ENCODE measurements around the gene PDE4D.

PDE4D gene

DNA sequence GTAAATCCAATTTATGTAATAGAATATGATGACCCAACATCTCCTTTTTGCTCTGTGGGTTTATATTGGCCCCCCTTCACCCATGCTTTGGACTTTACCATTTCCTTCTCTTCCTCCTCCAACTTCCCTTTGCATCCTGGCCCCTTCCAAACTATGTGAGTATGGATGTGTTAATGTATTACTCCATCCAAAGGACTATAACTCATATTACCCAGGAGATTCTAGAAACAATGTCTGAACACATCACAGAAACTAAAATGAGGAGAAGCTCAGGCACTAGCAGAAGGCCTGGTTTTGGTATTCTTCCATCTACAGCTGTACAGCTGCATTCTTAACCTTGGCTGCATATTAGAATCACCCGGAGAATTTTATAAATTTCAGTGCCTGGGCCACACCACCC, 110.7 kb downstream of the PDE4D start:
- no peak overlapping the region for H3K9ac ChIP-seq (ENCODE audit: low read depth, low read length)
- no peaks in the 10 kb centered on the region for H3K36me3 ChIP-seq (ENCODE audit: insufficient read depth, low read length)
- H3K27me3 ChIP-seq (ENCODE audit: control insufficient read depth, insufficient read depth, low read length): no peaks in the 10 kb centered on the region
- no peak overlapping the region for H3K4me2 ChIP-seq (ENCODE audit: low read length)
- H3K4me3 ChIP-seq (ENCODE audit: low read length): no peak overlapping the region
- H3K4me1 ChIP-seq (ENCODE audit: control insufficient read depth, insufficient read depth, low read length): peaks cover 15% of the 10 kb centered on the region
- no peaks in the 10 kb centered on the region for H3K9me3 ChIP-seq (replicated peaks; ENCODE audit: low read length)

GRCh38 chr5:59779453-59779852, 114.1 kb downstream of the PDE4D start:
- Histone ChIP-seq H3K9me3 (replicated peaks; ENCODE audit: low read length) (no peaks in the 10 kb centered on the region), H3K36me3 (ENCODE audit: insufficient read depth, low read length) (no peaks in the 10 kb centered on the region), H3K9ac (ENCODE audit: low read depth, low read length) (no peak overlapping the region), H3K4me3 (ENCODE audit: low read length) (no peak overlapping the region), H3K4me1 (ENCODE audit: control insufficient read depth, insufficient read depth, low read length) (no peaks in the 10 kb centered on the region), H3K27me3 (ENCODE audit: control insufficient read depth, insufficient read depth, low read length) (no peaks in the 10 kb centered on the region), H3K4me2 (ENCODE audit: low read length) (no peak overlapping the region)

DNA sequence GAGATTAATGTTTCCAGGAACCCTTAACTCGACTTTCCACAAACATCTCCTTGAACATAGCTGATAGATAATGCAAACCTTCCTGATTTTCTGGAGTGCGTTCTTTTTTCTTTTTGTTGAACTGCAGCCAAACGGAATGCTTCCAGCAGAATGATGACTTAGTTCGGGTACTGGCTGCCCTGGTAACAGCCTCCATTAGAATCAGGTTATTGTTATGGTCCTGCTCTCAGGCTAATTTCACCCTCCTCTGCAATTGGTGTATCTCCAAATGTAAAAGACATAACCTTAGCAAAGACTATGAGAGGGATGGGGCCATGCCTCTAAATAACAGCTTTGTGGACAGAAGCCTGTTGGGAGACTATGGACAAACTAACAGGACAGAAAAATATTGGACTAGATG, 116.5 kb downstream of the PDE4D start:
- H3K9me3 ChIP-seq (replicated peaks; ENCODE audit: low read length): no peaks in the 10 kb centered on the region
- no peaks in the 10 kb centered on the region for H3K36me3 ChIP-seq (ENCODE audit: insufficient read depth, low read length)
- H3K4me1 ChIP-seq (ENCODE audit: control insufficient read depth, insufficient read depth, low read length): no peaks in the 10 kb centered on the region
- no peak overlapping the region for H3K4me2 ChIP-seq (ENCODE audit: low read length)
- no peak overlapping the region for H3K9ac ChIP-seq (ENCODE audit: low read depth, low read length)
- no peak overlapping the region for H3K4me3 ChIP-seq (ENCODE audit: low read length)
- no peaks in the 10 kb centered on the region for H3K27me3 ChIP-seq (ENCODE audit: control insufficient read depth, insufficient read depth, low read length)

- peaks cover 17% of the 10 kb centered on the region for H3K4me1 ChIP-seq (ENCODE audit: control insufficient read depth, insufficient read depth, low read length)
- H3K9me3 ChIP-seq (replicated peaks; ENCODE audit: low read length): no peaks in the 10 kb centered on the region
- H3K27me3 ChIP-seq (ENCODE audit: control insufficient read depth, insufficient read depth, low read length): no peaks in the 10 kb centered on the region
- H3K36me3 ChIP-seq (ENCODE audit: insufficient read depth, low read length): no peaks in the 10 kb centered on the region
- no peak overlapping the region for H3K9ac ChIP-seq (ENCODE audit: low read depth, low read length)
- no peak overlapping the region for H3K4me2 ChIP-seq (ENCODE audit: low read length)
- H3K4me3 ChIP-seq (ENCODE audit: low read length): no peak overlapping the region
Observed at GRCh38 chr5:59773294-59773693, 120.2 kb downstream of the PDE4D start.

DNA sequence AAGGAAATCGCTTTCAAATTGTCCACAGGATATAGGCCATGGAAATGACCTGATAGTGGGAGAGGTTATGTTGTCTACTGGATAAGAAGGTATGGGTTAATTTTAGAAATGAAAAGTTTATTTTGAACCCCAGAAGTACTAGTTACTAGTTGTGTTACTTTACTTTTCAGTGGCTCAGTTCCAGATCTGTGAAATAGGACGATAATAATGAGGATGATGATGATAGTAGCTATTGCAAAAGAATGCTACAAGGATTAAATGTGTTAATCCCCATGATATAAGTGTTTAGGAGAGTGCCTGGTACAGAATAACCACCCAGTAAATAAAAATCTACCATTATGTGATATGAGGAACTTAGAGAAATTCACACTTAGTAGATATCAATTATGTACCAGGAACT, 120.8 kb downstream of the PDE4D start:
- H3K9me3 ChIP-seq (replicated peaks; ENCODE audit: low read length): no peaks in the 10 kb centered on the region
- peaks cover 22% of the 10 kb centered on the region for H3K4me1 ChIP-seq (ENCODE audit: control insufficient read depth, insufficient read depth, low read length)
- no peaks in the 10 kb centered on the region for H3K36me3 ChIP-seq (ENCODE audit: insufficient read depth, low read length)

DNA sequence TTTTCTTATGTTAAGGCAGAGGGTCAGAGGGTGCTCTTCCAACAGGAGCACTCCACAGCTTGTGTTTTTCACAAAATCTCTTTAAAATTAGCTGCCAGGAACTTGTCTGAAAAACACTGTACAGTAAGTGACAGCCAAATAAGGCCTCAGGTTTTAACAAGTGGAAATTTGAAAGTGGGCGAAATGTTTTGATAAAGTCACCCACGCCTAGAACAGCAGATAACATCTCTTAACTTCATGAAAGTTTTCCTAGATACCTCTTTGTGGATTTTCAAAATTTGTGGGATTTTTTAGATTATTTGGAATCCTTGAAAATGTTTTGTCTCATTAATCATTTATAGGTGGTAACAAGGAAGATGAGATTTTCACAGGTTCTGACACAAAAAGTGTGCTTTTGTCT, 121.3 kb downstream of the PDE4D start:
- no peak overlapping the region for H3K4me3 ChIP-seq (ENCODE audit: low read length)
- H3K9me3 ChIP-seq (replicated peaks; ENCODE audit: low read length): no peaks in the 10 kb centered on the region
- no peaks in the 10 kb centered on the region for H3K27me3 ChIP-seq (ENCODE audit: control insufficient read depth, insufficient read depth, low read length)

More for the DNA sequence above, 120.8 kb downstream of the PDE4D start:
- H3K4me2 ChIP-seq (ENCODE audit: low read length): no peak overlapping the region
- H3K4me3 ChIP-seq (ENCODE audit: low read length): no peak overlapping the region
- no peaks in the 10 kb centered on the region for H3K27me3 ChIP-seq (ENCODE audit: control insufficient read depth, insufficient read depth, low read length)
- H3K9ac ChIP-seq (ENCODE audit: low read depth, low read length): no peak overlapping the region

GRCh38 chr5:59770953-59771352, 122.6 kb downstream of the PDE4D start:
- no peaks in the 10 kb centered on the region for H3K27me3 ChIP-seq (ENCODE audit: control insufficient read depth, insufficient read depth, low read length)
- H3K4me3 ChIP-seq (ENCODE audit: low read length): no peak overlapping the region
- no peak overlapping the region for H3K4me2 ChIP-seq (ENCODE audit: low read length)
- H3K36me3 ChIP-seq (ENCODE audit: insufficient read depth, low read length): no peaks in the 10 kb centered on the region
- no peak overlapping the region for H3K9ac ChIP-seq (ENCODE audit: low read depth, low read length)
- H3K9me3 ChIP-seq (replicated peaks; ENCODE audit: low read length): no peaks in the 10 kb centered on the region
- H3K4me1 ChIP-seq (ENCODE audit: control insufficient read depth, insufficient read depth, low read length): peaks cover 34% of the 10 kb centered on the region

More for the DNA sequence above, 121.3 kb downstream of the PDE4D start:
- no peak overlapping the region for H3K4me2 ChIP-seq (ENCODE audit: low read length)
- peaks cover 25% of the 10 kb centered on the region for H3K4me1 ChIP-seq (ENCODE audit: control insufficient read depth, insufficient read depth, low read length)
- H3K9ac ChIP-seq (ENCODE audit: low read depth, low read length): no peak overlapping the region
- H3K36me3 ChIP-seq (ENCODE audit: insufficient read depth, low read length): no peaks in the 10 kb centered on the region

GRCh38 chr5:59769832-59770231, 123.7 kb downstream of the PDE4D start:
- Histone ChIP-seq H3K27me3 (ENCODE audit: control insufficient read depth, insufficient read depth, low read length) (no peaks in the 10 kb centered on the region), H3K36me3 (ENCODE audit: insufficient read depth, low read length) (no peaks in the 10 kb centered on the region), H3K9ac (ENCODE audit: low read depth, low read length) (peak overlapping the region; percentile 77), H3K9me3 (replicated peaks; ENCODE audit: low read length) (no peaks in the 10 kb centered on the region), H3K4me3 (ENCODE audit: low read length) (no peak overlapping the region), H3K4me1 (ENCODE audit: control insufficient read depth, insufficient read depth, low read length) (peaks cover 34% of the 10 kb centered on the region), H3K4me2 (ENCODE audit: low read length) (peak overlapping the region; percentile 89)

- no peaks in the 10 kb centered on the region for H3K27me3 ChIP-seq (ENCODE audit: control insufficient read depth, insufficient read depth, low read length)
- peak overlapping the region; percentile 77 for H3K9ac ChIP-seq (ENCODE audit: low read depth, low read length)
- H3K9me3 ChIP-seq (replicated peaks; ENCODE audit: low read length): no peaks in the 10 kb centered on the region
- peak overlapping the region; percentile 71 for H3K4me3 ChIP-seq (ENCODE audit: low read length)
- H3K36me3 ChIP-seq (ENCODE audit: insufficient read depth, low read length): no peaks in the 10 kb centered on the region
- H3K4me2 ChIP-seq (ENCODE audit: low read length): peak overlapping the region; percentile 89
- H3K4me1 ChIP-seq (ENCODE audit: control insufficient read depth, insufficient read depth, low read length): peaks cover 34% of the 10 kb centered on the region
Observed at GRCh38 chr5:59769041-59769360, 124.5 kb downstream of the PDE4D start.

GRCh38 chr5:59768152-59769040, 125.1 kb downstream of the PDE4D start:
- Histone ChIP-seq H3K4me2 (ENCODE audit: low read length) (peak overlapping the region; percentile 89), H3K27me3 (ENCODE audit: control insufficient read depth, insufficient read depth, low read length) (no peaks in the 10 kb centered on the region), H3K9ac (ENCODE audit: low read depth, low read length) (peak overlapping the region; percentile 77), H3K4me1 (ENCODE audit: control insufficient read depth, insufficient read depth, low read length) (peaks cover 34% of the 10 kb centered on the region), H3K4me3 (ENCODE audit: low read length) (peak overlapping the region; percentile 71), H3K36me3 (ENCODE audit: insufficient read depth, low read length) (no peaks in the 10 kb centered on the region), H3K9me3 (replicated peaks; ENCODE audit: low read length) (no peaks in the 10 kb centered on the region)

GRCh38 chr5:59767681-59768151, 125.8 kb downstream of the PDE4D start:
- Histone ChIP-seq H3K9me3 (replicated peaks; ENCODE audit: low read length) (no peaks in the 10 kb centered on the region), H3K9ac (ENCODE audit: low read depth, low read length) (peak overlapping the region; percentile 77), H3K4me1 (ENCODE audit: control insufficient read depth, insufficient read depth, low read length) (peaks cover 34% of the 10 kb centered on the region), H3K4me3 (ENCODE audit: low read length) (peak overlapping the region; percentile 71), H3K36me3 (ENCODE audit: insufficient read depth, low read length) (no peaks in the 10 kb centered on the region), H3K27me3 (ENCODE audit: control insufficient read depth, insufficient read depth, low read length) (no peaks in the 10 kb centered on the region), H3K4me2 (ENCODE audit: low read length) (peak overlapping the region; percentile 89)

DNA sequence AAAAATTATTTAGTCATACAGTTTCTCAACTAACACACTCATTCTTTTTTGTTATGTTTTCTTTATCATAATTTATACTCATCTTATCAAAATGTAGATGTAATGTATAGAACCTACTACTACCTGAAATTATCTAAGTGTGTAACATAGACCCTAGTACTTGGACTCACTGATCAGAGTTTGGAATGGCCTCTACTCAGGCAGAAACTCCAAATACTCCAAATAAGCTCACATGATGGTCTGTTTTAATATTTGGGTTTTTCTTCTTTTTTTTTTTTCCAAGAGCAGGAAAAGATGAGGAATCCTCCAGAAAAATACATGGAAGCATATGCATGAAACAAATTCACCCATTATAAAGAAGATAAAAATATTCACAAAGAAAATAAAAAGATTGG, 126.3 kb downstream of the PDE4D start:
- no peak overlapping the region for H3K4me2 ChIP-seq (ENCODE audit: low read length)
- H3K4me1 ChIP-seq (ENCODE audit: control insufficient read depth, insufficient read depth, low read length): peaks cover 34% of the 10 kb centered on the region
- no peak overlapping the region for H3K9ac ChIP-seq (ENCODE audit: low read depth, low read length)
- no peaks in the 10 kb centered on the region for H3K27me3 ChIP-seq (ENCODE audit: control insufficient read depth, insufficient read depth, low read length)
- H3K9me3 ChIP-seq (replicated peaks; ENCODE audit: low read length): no peaks in the 10 kb centered on the region
- no peak overlapping the region for H3K4me3 ChIP-seq (ENCODE audit: low read length)
- no peaks in the 10 kb centered on the region for H3K36me3 ChIP-seq (ENCODE audit: insufficient read depth, low read length)

Measured in skeletal muscle satellite cell (primary cell).